SKM-1 treated with dmso at 0.1 percent for 144 hours (cell line): ENCODE data around the gene CLCN4.

Experiments
- DNase-seq: peaks from one replicate; lab custom pipeline; 2025; ENCODE audit not compliant: unreplicated experiment; lab: John Stamatoyannopoulos, UW

CLCN4 gene

DNA sequence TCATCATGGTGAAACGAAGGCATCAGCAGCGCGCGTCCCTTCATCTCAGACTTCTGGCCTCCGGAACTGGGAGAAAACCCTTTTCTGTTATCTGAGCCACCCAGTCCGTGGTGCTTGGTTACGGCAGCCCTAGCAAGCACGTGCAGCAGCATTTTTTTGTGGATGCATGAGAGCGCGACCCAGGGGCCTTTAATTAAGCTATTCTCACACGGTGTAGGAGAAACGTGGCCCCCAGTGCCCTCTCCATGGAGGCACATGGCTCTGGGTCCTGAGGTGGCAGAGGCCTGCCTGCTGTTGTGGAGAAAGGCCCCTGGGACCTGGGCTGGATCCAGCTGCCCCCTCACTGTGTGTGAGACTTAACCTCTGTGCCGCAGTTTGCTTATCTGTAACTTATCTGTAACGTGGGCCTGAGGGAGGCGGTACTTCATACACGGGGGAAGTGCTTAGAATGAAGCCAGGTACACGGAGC, 9.5 kb downstream of the CLCN4 start:
- DNase-seq, result no peak

DNA sequence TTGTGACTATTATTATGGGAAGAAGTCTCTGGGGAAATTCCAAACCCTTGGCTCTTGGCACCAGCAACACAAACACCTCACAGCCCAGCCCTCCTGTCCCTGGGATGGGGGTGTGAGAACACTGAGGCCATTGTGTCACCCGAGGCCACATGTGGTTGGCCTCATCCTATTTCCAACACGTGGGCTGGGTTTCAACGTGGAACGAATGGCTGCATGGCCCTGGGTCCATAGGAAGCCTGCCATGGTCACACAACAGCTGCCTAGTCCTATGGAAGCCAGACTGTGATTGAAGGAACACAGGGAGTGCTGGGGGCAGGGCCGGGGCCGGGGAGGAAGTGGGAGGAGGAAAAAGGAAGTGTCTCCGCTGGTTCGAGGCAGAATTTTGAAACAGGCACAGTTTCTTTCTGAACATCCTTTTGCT, 10.0 kb downstream of the CLCN4 start:
- DNase-seq, result peak; percentile 38

DNA sequence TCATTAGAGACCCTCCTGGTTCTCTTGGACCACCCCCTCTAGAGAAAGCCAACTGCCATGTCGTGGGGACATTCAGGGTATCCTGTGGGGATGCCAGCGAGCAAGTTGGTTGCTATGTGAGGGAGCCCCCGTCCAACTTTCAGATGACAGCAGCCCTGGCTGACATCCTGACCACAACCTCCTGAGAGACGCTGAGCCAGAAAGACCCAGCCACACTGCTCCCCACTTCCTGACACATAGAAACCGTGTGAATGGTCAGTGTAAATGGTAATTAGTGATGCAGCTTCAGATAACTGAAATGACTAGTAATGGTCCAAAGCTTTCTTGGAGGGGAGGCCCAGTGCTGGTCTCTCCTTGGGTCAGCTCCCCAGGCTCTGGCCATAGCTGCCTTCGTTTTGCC, 10.8 kb downstream of the CLCN4 start:
- DNase-seq, result no peak

DNA sequence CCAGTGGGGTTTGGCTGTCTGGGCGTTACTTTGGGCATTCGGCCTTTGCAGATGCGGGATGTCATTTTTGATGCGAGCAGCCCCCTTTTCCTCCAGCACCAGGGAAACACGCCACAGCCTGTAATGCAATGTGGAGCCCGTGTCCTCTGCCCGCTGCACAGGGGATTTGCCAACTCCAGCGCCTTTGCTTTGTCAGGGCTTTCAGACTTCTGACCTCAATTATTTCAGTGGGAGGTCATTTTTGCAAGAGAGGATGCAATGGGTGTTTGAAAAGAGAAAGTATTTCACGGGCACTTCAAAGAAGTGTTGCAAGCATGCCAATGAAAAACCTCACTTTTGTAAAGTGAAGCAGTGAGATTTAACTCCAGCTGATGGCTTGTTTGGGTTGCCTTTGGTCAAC, 11.5 kb downstream of the CLCN4 start:
- DNase-seq, result no peak

DNA sequence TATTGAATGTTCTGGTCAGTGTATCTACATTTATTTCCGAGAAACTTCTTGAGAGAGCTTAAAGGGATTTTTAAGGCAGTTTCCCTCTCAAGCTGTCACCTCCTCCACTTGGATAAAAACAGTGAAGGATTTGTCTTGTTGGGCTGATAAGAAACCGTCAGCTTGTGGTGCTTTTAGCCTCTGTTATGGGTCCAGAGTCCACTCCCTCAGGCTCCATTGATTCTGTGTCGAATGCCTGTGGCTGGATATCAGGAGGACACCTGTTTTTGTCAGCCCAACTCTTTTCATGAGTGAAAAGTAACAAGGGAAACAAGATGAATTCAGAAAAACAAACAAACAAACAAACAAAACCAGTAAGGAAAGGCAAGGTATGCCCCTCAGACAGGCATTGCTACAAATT, 12.4 kb downstream of the CLCN4 start:
- DNase-seq, result no peak

DNA sequence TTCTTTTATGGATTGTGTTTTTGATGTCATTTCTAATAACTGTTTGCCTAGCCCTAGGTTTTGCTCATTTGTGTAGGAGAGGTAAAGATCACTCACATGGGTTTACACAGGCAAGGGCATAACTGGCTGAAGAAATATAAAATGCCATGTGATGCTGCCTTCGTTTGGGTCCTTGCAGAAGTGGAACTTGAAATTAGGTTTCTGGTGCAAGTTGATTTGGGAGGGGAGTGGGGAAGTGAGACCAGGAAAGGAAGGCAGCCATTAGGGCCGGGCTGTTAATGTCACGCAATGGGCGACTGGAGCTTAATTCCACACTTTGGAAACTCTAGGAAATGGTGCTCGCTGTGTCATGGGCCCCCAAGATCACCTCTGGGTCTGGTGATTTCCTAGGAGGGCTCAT, 14.5 kb downstream of the CLCN4 start:
- no peak for DNase-seq

DNA sequence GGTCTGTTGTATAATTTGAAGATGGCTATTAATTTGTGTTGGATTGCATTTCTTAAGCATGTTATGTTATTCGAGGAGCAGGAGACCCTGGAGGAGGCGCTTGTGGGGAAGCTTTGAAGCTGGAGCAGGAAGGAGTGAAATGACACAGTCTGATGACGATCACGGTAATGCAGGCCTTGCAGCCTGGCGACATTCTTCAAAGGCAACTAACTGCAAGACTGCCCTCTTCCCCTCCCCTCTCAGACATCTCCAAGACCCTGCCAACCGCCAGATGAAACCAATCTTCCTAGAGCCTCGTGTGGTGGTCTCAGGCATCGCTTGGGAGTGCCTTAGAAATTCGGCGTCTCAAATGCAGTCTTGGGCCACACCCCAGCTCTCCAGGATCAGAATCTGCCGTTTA, 16.1 kb downstream of the CLCN4 start:
- DNase-seq, result no peak

DNA sequence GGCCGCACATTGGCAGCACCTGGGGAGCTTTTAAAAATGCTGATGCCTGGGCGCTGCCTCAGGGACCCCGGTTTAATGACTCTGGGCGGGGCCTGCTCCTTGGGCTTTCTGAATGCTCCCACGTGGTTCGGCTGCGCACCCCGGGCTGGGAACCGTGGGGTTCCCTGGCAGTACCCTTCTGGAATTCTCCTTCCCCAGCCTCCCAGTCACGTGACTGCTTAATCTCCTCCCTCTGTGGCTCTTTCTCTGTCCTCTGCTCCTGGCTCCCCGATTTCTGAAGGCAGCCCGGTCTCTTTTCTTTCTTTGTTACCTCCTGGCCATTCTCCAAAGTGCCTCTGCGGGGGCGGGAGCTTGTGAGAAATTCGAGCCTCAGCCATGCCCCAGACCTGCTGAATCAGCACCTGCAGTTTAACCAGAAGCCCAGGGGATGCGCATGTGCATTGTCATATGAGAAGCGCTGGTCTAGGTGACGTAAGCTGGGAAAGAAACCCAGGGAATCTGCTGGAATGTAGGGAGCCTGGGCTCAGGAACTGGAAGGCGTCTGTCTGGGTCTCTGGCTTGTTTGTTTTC, 16.6 kb downstream of the CLCN4 start:
- no peak for DNase-seq

DNA sequence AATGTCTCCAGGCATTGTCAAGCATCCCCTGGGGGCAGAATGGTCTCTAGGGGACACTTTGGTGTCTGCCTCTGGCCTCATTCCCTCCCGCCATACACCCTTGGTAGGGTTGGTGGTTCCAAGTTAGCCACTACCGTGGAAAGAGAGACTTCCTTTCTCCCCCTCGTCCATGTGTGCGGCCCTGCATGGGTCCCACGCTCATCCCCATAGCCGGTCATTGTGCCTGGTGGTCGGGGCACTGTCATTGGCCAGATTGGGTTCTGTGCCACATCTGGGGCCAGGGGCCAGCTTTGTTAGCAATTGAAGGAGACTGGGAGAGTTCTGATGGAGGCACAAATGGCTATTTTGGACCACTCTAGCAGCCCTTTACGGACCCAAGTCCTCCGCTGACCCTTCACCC, 17.3 kb downstream of the CLCN4 start:
- no peak for DNase-seq

DNA sequence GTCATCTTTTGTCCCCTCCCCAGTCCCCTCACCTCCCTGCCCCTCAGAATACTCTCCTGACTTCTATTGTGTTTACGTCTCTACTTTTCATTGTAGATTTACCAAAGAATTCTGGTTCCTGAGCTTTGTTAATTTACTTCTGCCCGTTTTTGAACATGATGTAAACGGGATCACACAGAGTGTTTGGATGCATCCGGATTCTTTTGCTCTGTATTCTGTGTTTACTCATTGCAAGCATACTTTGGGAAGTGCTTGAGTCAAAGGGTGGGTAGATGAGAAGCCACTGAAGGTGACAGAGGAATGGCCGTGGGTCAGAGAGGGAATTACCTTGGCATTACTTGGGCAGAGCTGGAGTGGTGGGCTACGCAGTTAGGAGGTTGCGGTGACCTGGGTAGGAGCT, 18.0 kb downstream of the CLCN4 start:
- no peak for DNase-seq

DNA sequence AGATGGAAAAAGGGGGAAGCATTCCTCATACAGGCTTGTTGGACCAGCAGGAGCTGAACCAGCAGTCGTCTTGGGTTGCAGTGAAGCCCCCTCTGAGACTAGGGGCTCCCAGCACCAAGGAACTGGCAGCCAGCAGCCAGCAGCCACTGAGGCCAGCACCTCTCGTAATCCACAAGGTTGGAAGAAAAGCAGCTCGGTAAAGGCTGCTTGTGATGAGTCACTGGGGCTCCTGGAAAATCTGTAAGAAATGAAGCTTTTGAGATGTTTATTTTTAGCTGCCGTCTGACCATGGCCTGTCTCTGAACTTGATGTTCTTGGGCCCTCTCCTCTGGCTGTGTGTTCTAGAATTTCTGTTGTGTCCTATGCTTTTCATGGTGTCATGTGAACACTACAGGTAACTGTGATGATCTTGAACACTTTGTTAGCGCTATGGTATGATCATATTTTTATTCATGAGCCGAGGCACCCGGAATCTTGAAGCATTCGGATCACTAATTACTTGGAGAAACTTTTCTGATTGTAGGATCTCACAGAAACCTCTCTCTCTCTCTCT, 18.6 kb downstream of the CLCN4 start:
- DNase-seq, result no peak

DNA sequence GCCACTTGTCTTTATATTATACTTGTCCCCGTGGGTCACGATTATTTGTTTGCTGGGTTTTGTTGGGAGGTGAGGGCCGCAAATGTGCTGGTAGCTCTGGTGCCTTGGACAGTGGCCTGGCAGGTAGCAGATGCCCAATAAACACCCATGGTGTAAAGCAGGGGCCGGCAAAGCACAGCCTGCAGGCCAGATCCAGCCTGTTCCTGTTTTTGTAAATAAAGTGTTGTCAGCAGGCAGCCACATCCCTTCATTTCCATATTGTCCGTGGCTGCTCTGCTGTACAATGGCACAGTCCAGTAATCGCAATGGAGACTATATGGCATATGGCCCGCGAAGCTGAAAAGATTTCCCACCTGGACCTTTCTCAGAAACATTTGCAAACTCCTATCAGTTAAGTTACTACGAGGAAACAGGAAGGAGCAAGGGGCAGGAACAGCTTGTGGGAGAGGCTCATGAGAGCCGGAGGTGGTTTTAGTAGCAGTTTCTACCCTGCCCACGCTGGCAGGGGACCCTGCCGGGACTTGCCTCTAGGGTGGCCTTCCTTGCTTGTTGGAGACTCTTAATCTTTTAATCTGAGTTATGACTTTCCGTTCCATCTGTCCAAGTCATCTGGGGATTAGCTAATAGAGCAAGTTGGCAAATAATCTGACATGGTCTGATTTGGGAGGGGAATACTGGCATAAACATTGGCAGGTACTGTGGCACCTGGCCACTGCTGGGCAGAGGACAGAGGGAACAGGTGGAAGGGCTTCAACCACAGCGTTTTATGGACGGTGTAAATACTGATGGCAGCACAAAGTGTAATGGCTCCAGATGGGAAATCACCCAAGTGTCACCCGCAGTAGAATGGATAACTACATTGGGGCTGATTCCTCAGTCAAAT, 19.6 kb downstream of the CLCN4 start:
- DNase-seq, result no peak

DNA sequence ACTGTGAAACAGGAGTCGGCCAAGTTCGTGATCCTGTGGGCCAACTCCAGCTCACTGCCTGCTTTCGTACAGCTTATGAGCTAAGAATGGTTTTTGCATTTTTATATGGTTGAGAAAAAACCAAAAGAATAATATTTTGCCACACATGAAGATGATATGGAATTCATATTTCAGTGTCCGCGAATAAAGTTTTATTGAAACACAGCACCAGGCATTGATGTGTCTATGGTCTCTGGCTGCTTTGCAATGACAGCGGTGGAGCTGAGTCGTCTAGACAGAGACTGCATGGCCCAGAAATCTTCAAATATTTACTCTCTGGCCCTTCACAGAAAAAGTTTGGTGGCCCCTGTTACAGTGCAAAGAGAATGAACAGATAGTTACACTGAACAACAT, 20.2 kb downstream of the CLCN4 start:
- no peak for DNase-seq

DNA sequence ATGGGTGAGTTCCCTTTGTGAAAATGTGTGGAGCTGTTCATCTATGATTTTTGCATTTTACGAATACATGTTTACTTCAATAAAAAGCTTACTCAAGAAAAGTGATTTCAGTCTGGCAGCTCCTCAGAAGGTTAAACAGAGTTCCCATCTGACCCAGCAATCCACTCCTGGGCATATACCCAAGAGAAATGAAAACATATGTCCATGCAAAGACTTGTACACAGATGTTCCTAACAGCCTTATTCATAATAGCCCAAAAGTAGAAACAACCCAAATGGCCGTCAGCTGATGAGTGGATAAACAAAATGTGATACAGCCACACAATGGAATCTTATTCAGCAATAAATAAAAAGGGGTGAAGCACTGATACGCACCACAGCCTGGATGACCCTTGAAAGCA, 20.8 kb downstream of the CLCN4 start:
- DNase-seq, result no peak

DNA sequence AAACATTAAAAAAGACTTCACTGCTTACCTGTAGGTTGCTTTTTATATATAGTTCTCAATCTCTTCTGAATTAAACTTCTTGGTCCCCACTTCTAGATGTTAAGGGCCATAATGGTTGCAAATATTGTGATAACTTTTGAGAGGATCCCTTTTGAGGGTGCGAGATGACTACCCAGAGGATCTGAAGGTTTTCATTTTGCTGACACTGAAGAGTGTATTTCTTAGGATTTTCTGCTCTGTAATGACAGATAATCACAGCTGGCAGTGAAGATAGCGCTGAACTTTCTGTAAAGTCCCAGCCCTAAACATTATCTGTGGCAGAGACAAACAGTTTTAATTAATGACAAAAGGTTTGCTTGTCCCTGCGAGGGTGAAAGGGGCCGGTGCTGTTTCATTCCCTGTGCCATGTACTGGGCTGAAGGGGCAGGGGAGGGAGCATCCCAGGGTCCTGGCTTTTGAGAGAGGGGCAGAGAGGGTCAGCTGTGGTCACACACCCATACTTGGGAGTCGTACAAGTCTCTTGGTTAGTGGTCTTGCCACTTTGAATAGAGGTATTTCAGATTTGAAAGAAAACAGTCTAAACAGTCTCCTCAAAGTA, 22.2 kb downstream of the CLCN4 start:
- no peak for DNase-seq

DNA sequence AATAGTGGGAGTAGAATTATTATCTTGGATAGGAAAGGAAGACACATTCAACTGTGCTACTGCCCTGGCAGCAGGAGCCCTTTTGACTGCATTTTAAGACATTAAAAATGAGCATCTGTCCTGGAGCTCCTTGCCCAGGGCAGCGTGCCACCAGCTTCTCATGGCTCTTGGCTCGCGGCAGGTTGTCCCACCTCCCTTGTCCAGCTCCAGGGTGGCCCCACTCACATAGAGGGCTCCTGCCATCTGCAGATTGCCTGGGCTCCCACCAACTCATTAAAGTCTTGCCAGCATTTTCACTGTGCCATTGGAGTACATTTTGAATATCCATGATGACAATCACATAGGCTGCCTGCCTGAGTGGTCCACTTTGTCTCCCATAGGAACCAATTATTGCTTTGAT, 27.0 kb downstream of the CLCN4 start:
- no peak for DNase-seq

DNA sequence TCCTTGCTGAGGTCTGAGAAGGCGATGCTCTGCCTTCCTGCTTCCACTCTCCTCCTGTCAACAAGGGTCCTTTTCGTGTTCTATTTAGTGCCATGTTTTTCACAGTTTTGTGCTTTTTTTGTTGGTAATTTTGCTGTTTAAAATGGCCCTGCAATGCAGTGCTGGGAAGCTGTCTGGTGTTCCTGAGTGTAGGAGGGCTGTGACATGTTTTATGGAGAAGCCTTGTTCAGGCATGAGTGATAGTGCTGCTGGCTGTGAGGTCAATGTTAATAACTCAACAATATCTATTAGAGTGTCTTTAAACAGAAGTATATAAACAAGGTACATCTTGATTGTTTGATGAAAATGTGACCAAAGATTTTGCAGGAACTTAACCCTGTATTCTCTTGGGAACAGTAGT, 27.6 kb downstream of the CLCN4 start:
- no peak for DNase-seq

DNA sequence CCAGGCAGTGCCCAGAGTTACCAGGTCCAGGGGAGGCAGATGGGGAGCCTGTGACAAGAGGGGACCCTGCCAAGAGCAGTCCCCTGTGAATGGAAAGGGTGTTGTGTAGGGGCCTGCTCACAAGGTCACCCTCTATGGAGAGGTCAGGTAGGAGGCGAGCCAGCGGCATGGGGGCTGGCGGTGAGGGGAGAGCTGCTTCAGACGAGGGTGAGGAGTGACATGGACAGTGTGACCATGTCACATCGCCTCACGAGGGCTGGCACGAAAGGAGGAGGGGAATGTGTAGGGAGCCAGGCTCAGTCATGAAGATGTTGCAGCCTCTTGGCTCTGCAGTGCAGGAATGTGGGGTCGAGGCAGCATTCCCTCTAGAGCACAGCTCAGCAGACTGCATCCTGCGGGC, 29.6 kb downstream of the CLCN4 start:
- DNase-seq, result no peak

DNA sequence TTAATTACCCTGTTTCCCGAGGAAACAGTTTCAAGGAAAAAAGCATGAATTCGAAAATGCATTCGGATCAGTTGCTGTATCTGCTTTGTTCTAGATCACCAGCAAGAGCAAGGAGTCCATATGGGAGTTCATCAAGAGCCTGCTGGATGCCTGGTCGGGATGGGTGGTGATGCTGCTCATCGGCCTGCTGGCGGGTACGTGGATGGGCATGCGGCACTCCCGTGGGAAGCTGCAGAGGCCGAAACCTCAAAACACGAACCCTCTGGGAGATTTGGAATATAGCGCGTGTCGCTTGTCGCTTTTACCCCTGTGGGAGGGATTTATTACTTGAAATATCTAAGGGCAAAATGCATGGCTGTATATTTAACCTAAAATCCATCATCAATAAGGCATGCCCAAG, 30.6 kb downstream of the CLCN4 start:
- DNase-seq, result no peak

DNA sequence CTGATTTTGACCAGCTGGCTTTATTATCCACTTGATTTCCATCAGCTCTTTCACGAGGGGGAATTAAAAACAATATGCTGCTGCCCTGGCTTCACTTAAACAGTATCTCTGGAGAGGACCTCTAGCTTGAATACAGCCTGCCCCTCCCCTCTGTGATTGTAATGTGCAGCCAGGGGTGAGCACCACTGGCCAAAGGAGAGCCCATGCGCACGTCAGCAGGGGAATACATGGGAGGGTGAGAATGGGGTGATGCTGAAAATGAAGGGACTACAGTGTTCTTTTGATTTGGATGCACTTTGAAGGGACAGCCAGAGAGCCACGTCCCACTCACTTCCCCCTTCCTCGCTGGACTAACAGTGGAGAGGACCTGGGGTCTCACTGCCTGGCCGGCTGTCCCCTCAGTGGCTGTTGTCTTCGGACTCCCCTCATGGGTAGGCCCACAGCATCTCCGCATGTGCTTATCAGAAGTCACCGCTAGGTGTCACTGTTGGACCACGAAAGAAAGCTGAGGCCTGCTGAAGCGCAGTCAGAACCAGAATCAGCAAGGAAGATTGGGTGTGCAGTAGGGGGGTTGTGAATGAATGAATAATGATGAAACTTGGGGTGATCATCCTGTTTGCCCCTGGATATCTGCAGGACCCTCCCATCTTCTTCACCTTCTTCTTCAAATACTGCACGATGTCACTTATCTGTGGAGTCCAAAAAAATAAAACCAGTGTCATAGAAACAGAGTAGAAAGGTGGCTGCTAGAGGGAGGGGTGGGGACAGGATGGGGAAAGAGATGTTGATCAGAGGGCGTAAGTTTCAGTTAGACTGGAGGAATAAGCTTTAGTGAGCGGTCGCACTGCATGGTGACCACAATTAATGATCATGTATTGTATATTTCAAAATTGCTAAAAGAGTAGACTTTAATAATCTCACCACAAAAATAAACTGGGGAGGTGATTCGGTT, 32.8 kb downstream of the CLCN4 start:
- DNase-seq, result no peak

DNA sequence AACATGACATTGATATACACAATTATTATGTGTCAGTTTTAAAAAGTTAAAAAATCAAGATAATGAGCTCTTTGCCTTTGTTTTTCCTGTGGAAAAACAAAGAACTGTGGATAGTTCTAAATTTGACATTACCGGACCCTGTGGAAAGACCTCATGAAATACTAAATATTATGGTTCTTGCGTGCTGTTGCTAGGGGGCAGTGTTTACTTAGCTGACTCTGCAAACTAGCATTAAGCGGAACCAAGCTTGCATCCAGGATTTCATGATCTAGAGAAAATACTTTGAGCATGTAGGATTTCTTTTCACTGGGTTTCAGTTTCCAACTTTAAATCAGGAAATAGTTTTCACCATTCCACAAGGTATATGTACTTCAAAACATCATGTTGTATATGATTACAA, 33.6 kb downstream of the CLCN4 start:
- DNase-seq, result peak; percentile 7
